NB4 (cell line): ENCODE results near the gene DYSF.

Experiments used
- DNase-seq: peaks from one replicate; pipeline ENCODE4 v3.0.0; 2010; ENCODE audit warnings: low read depth
- H3K4me3 ChIP-seq: one replicate; pipeline ENCODE4 v1.5.1; 2011; ENCODE audit warnings: mild to moderate bottlenecking, low read depth, low read length, moderate library complexity
- CTCF ChIP-seq: IDR thresholded peaks from one replicate; pipeline ENCODE4 v1.5.1; 2012; ENCODE audit warnings: low read depth, low read length
- MAX ChIP-seq: IDR thresholded peaks from 2 replicates; pipeline ENCODE4 v1.6.1; 2011; ENCODE audit warnings: low read depth, low read length
- MYC ChIP-seq: IDR thresholded peaks from 2 replicates; pipeline ENCODE4 v1.6.1; 2011; ENCODE audit warnings: low read depth, low read length
- POLR2A ChIP-seq: IDR thresholded peaks from 2 replicates; pipeline ENCODE4 v1.6.1; 2011; ENCODE audit warnings: mild to moderate bottlenecking; ENCODE audit not compliant: insufficient read length; ENCODE audit errors: extremely low read depth

The DYSF gene

GRCh38 chr2:71592181-71592711, 138.9 kb downstream of the DYSF start:
- no peak for DNase-seq
- no peak overlapping the region for H3K4me3 ChIP-seq
- TF ChIP-seq CTCF = no peak
- no peak for TF ChIP-seq MYC
- no peak for TF ChIP-seq POLR2A
- TF ChIP-seq MAX = no peak

GRCh38 chr2:71595569-71595968, 142.2 kb downstream of the DYSF start:
- no peak overlapping the region for H3K4me3 ChIP-seq
- no peak for DNase-seq
- TF ChIP-seq MYC (no peak), POLR2A (no peak), MAX (no peak)

- TF ChIP-seq MYC = no peak
- no peak for TF ChIP-seq MAX
- no peak for TF ChIP-seq CTCF
- TF ChIP-seq POLR2A = no peak
- no peak for DNase-seq
- no peak overlapping the region for H3K4me3 ChIP-seq
Measured at GRCh38 chr2:71596011-71596410, 142.7 kb downstream of the DYSF start.

- DNase-seq = peak; percentile 49
- H3K4me3 ChIP-seq = no peak overlapping the region
- TF ChIP-seq MYC = no peak
- no peak for TF ChIP-seq POLR2A
Measured at GRCh38 chr2:71597756-71598155, 144.4 kb downstream of the DYSF start.

GRCh38 chr2:71598526-71598925, 145.2 kb downstream of the DYSF start:
- TF ChIP-seq CTCF (no peak), POLR2A (no peak), MYC (no peak), MAX (no peak)
- peak overlapping the region; percentile 4 for H3K4me3 ChIP-seq
- peak; percentile 62 for DNase-seq

GRCh38 chr2:71599038-71599437, 145.7 kb downstream of the DYSF start:
- H3K4me3 ChIP-seq = peak overlapping the region; percentile 4
- TF ChIP-seq MAX (peak; percentile 70), POLR2A (no peak), CTCF (no peak), MYC (peak; percentile 84)
- peak; percentile 95 for DNase-seq

GRCh38 chr2:71599646-71600236, 146.4 kb downstream of the DYSF start:
- TF ChIP-seq CTCF = no peak
- no peak for TF ChIP-seq POLR2A
- no peak for TF ChIP-seq MYC
- no peak for TF ChIP-seq MAX
- no peak overlapping the region for H3K4me3 ChIP-seq
- no peak for DNase-seq
